ENCODE results near the gene ATP6V0D1. TPM values are rescaled to one million over a fixed set of nuclear protein-coding genes. Genes with fewer than 3 reads are reported as not detected.
"Not testable (repeated sequence)": the region's sequence is repeated elsewhere in the genome, so short reads cannot be mapped to it uniquely, and the experiment has no call there.

ATP6V0D1 gene
- total RNA-seq, 1 donor from 2014 or later = 155 TPM

GRCh38 chr16:67426022-67426421 lies 54.9 kb downstream of the ATP6V0D1 start:
- no peak for DNase-seq

GRCh38 chr16:67425580-67425979 lies 55.4 kb downstream of the ATP6V0D1 start:
- no peak for DNase-seq

- DNase-seq = no peak
These were observed 55.9 kb downstream of the ATP6V0D1 start for GRCh38 chr16:67425061-67425460.

GRCh38 chr16:67424261-67424615 lies 56.7 kb downstream of the ATP6V0D1 start:
- DNase-seq = no peak

- DNase-seq = no peak
These were observed 57.2 kb downstream of the ATP6V0D1 start for GRCh38 chr16:67423611-67424260.

GRCh38 chr16:67423015-67423414 lies 57.9 kb downstream of the ATP6V0D1 start:
- no peak for DNase-seq

- no peak for DNase-seq
These were observed 59.9 kb downstream of the ATP6V0D1 start for GRCh38 chr16:67421030-67421429.

GRCh38 chr16:67419931-67420330 lies 61.0 kb downstream of the ATP6V0D1 start:
- DNase-seq = no peak

- DNase-seq = no peak
These were observed 61.5 kb downstream of the ATP6V0D1 start for GRCh38 chr16:67419502-67419901.

GRCh38 chr16:67417333-67418061 lies 63.5 kb downstream of the ATP6V0D1 start:
- DNase-seq = no peak

GRCh38 chr16:67415872-67416793 lies 64.8 kb downstream of the ATP6V0D1 start, which contains the start of gene ZDHHC1:
Gene ZDHHC1, minus strand, starts transcription at chr16:67416477. Its CDS starts 8,702 bp downstream, at chr16:67407775.
- DNase-seq = peak; percentile 84

- DNase-seq = not testable (repeated sequence)
These were observed 65.5 kb downstream of the ATP6V0D1 start for GRCh38 chr16:67415421-67415820.

- peak; percentile 34 for DNase-seq
These were observed 66.7 kb downstream of the ATP6V0D1 start for GRCh38 chr16:67413978-67414911.

- no peak for DNase-seq
These were observed 68.7 kb downstream of the ATP6V0D1 start for GRCh38 chr16:67412294-67412693.

GRCh38 chr16:67411339-67411738 lies 69.6 kb downstream of the ATP6V0D1 start:
- DNase-seq = no peak

GRCh38 chr16:67409631-67410030 lies 71.3 kb downstream of the ATP6V0D1 start:
- DNase-seq = no peak

- DNase-seq = no peak
These were observed 73.0 kb downstream of the ATP6V0D1 start for GRCh38 chr16:67407788-67408452.

GRCh38 chr16:67407176-67407787 lies 73.7 kb downstream of the ATP6V0D1 start:
- DNase-seq = peak; percentile 31

- peak; percentile 83 for DNase-seq
These were observed 74.6 kb downstream of the ATP6V0D1 start for GRCh38 chr16:67406111-67406971.

GRCh38 chr16:67405336-67405735 lies 75.6 kb downstream of the ATP6V0D1 start:
- no peak for DNase-seq

Data from dermis blood vessel endothelial cell (primary cell).